A549 (cell line): ENCODE measurements around the gene RRAS. TPM values are rescaled to one million over a fixed set of nuclear protein-coding genes. Genes with fewer than 3 reads are reported as not detected.
"Not testable (repeated sequence)": the region's sequence is repeated elsewhere in the genome, so short reads cannot be mapped to it uniquely, and the experiment has no call there.

ENCODE experiments used
- ATAC-seq, 2 experiments: fragments of 200-7000 bp in 1 of 2; fragments of >200 bp in 1 of 2; cut with Nextera tagmentation in 1 of 2; cut with Tn5 transposase in 1 of 2; 3 replicates each; pipeline versions ENCODE4 v1.8.0 to v1.9.1; 2018 to 2020; ENCODE audit warnings: mild to moderate bottlenecking in 1 of 2, moderate library complexity in 1 of 2
- CTCF ChIA-PET: fragments of 300-600 bp; sonication (Branson Sonifier 250); formaldehyde crosslinking; extraction: SDS; loops from one replicate; lab custom pipeline; 2021; ENCODE audit warnings: antibody characterized with exemption, inconsistent platforms; lab: Yijun Ruan, JAX
- POLR2A ChIA-PET: fragments of 350-600 bp; formaldehyde crosslinking; extraction: SDS; loops from one replicate; lab custom pipeline; 2021; ENCODE audit warnings: antibody characterized with exemption, inconsistent platforms; lab: Yijun Ruan, JAX
- DNase-seq, 2 experiments: peaks; one replicate each; pipeline versions ENCODE4 v3.0.0 to v3.0.0-alpha.2; 2011 to 2016; ENCODE audit warnings: low read depth in 1 of 2, low spot score in 1 of 2
- FAIRE-seq: peaks from 2 replicates; lab custom pipeline; 2011; peaks lifted over from hg19 to GRCh38; lab: Jason Lieb, UNC
- H3K27ac ChIP-seq, 2 experiments: fragments of >200 bp; sonication (Bioruptor Twin); formaldehyde crosslinking; 3 replicates each; pipeline ENCODE4 v1.5.1; 2016 to 2017
- H3K4me1 ChIP-seq: fragments of >200 bp; sonication (Bioruptor Twin); formaldehyde crosslinking; 3 replicates; pipeline ENCODE4 v1.6.1; 2016
- H3K4me2 ChIP-seq: fragments of >200 bp; sonication (Bioruptor Twin); formaldehyde crosslinking; 3 replicates; pipeline ENCODE4 v1.6.1; 2016
- H3K4me3 ChIP-seq: fragments of >200 bp; sonication (Bioruptor Twin); formaldehyde crosslinking; 3 replicates; pipeline ENCODE4 v1.5.1; 2016
- H3K9me3 ChIP-seq: fragments of >200 bp; sonication (Bioruptor Twin); formaldehyde crosslinking; 3 replicates; pipeline ENCODE4 v1.6.1; 2016
- CEBPB ChIP-seq, 2 experiments: fragments of >200 bp in 1 of 2; sonication (Bioruptor Twin) in 1 of 2; formaldehyde crosslinking in 1 of 2; IDR thresholded peaks; 2 replicates each; pipeline ENCODE4 v1.6.1; 2012 to 2016
- EHF ChIP-seq: fragments of 250-450 bp; sonication (Bioruptor Pico); IDR thresholded peaks from 2 replicates; pipeline ENCODE4 v1.5.0; 2020; ENCODE audit warnings: mild to moderate bottlenecking
- ESRRA ChIP-seq: fragments of 150-350 bp; IDR thresholded peaks from 2 replicates; pipeline ENCODE4 v1.6.1; 2014; ENCODE audit warnings: mild to moderate bottlenecking, low read length, borderline replicate concordance
- JUN ChIP-seq, 2 experiments: fragments of >200 bp; sonication (Bioruptor Twin); formaldehyde crosslinking; IDR thresholded peaks; 2 replicates in 1 of 2; 3 replicates in 1 of 2; pipeline ENCODE4 v1.6.1; 2016 to 2017
- JUNB ChIP-seq: fragments of >200 bp; sonication (Bioruptor Twin); formaldehyde crosslinking; IDR thresholded peaks from 2 replicates; pipeline ENCODE4 v1.6.1; 2016
- NR3C1 ChIP-seq: fragments of >200 bp; sonication (Bioruptor Twin); formaldehyde crosslinking; IDR thresholded peaks from 3 replicates; pipeline ENCODE4 v1.6.1; 2017
- PHF8 ChIP-seq: fragments of 200-600 bp; sonication (generic); IDR thresholded peaks from 2 replicates; pipeline ENCODE4 v1.6.1; 2016; ENCODE audit warnings: low read depth, mild to moderate bottlenecking, antibody characterized with exemption, moderate library complexity, borderline replicate concordance
- POLR2AphosphoS2 ChIP-seq: conservative IDR thresholded peaks from 2 replicates; pipeline ENCODE4 v1.6.1; 2012; ENCODE audit warnings: low read length, improper control_type of control experiment, inconsistent platforms
- RAD21 ChIP-seq, 2 experiments: fragments of >200 bp in 1 of 2; sonication (Bioruptor Twin) in 1 of 2; formaldehyde crosslinking in 1 of 2; IDR thresholded peaks in 1 of 2; conservative IDR thresholded peaks in 1 of 2; 2 replicates in 1 of 2; 3 replicates in 1 of 2; pipeline ENCODE4 v1.6.1; 2012 to 2018; ENCODE audit warnings: inconsistent platforms in 1 of 2
- RARB ChIP-seq: fragments of 250-450 bp; sonication (Bioruptor Pico); IDR thresholded peaks from 2 replicates; pipeline ENCODE4 v1.8.0; 2021; ENCODE audit warnings: mild to moderate bottlenecking, moderate library complexity
- RFX5 ChIP-seq: fragments of 450-650 bp; IDR thresholded peaks from 2 replicates; pipeline ENCODE4 v1.7.1; 2014; ENCODE audit warnings: antibody characterized with exemption, mild to moderate bottlenecking, moderate library complexity
- TFCP2L1 ChIP-seq: fragments of 250-450 bp; sonication (Bioruptor Pico); IDR thresholded peaks from 2 replicates; pipeline ENCODE4 v1.5.0; 2021; ENCODE audit warnings: mild to moderate bottlenecking
- TP53 ChIP-seq: fragments of 250-450 bp; sonication (Bioruptor Pico); IDR thresholded peaks from 2 replicates; pipeline ENCODE4 v1.5.0; 2021; ENCODE audit warnings: mild to moderate bottlenecking, moderate library complexity
- ZSCAN20 ChIP-seq: fragments of 250-450 bp; sonication (Bioruptor Pico); IDR thresholded peaks from 2 replicates; pipeline ENCODE4 v1.8.0; 2022; ENCODE audit warnings: mild to moderate bottlenecking, moderate library complexity
- WGBS: methylation state at CpG from one replicate; pipeline ENCODE4 v1.1.6; 2017; ENCODE audit errors: missing lambda C conversion rate; 5-methylcytosine and 5-hydroxymethylcytosine counted together
- polyA plus RNA-seq, 4 experiments: library from polyadenylated mRNA; depleted of rRNA in 3 of 4; stranded (reverse); fragments of >200 nt; fragmentation: RNase III in 1 of 4; extraction: RNeasy Plus Mini Kit Qiagen cat#74134 plus additional on column Dnase treatment in 1 of 4; gene quantifications; 2 replicates in 3 of 4; 3 replicates in 1 of 4; pipeline ENCODE4 v1.2.3, GENCODE V29; 2011 to 2017
- TF ChIP-seq, protein P1 (sequence below): fragments of >200 bp; sonication (Bioruptor Twin); formaldehyde crosslinking; IDR thresholded peaks from 2 replicates; pipeline ENCODE4 v1.6.1; 2016
- TF ChIP-seq, protein P2 (sequence below): fragments of 200-600 bp; sonication (generic); IDR thresholded peaks from 2 replicates; pipeline ENCODE4 v1.6.1; 2016; ENCODE audit warnings: antibody characterized with exemption, mild to moderate bottlenecking, moderate library complexity
- TF ChIP-seq, protein P3 (sequence below): fragments of 150-350 bp; IDR thresholded peaks from 2 replicates; pipeline ENCODE4 v1.6.1; 2014; ENCODE audit warnings: low read depth, mild to moderate bottlenecking, low read length

RRAS gene
- polyA plus RNA-seq, 2 of the 4 experiments (the other 2 are of a cell fraction) = 47.6 to 49.2 TPM

DNA sequence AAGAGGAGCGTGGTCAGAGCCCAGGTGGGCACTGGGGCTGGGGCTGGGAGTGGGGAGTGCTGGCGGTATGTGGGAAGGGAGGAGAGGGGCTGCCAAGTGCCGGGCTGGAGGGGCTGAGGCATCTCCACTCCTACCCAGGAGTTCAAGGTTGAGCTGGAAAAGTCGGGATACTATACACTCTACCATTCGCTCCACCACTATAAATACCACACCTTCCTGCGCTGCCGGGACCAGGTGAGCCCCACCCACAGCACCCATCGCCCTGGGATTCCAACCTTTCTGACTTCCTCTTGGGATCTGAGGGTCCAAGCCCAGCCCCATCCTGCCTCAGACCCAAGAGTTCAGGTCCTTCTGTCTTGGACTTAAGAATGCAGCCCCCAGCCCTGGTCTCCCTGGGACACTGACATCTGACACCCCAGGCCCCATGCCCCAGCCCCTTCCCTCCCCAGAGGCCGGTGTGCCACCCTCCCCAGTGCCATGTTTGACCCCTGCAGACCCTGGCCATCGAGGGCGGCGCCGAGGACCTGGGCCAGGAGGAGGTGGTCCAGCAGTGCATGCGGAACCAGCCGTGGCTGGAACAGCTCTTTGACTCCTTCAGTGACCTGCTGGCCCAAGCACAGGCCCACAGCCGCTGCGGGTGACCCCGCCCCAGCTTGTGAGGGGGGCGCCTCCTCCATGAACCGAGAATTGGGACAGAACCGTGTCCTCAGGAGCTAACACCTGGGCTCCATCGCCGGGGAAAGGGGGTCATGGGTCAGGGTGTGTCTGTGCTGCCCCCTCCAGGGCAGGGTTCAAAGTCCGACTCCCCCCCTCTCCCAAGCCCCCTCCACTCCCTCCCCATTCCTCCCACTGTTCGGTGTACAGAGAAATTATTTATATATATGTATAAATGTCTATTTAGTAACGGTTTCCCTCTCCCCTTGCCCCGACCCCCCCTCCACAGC is 14.7 kb downstream of the RRAS start:
- H3K4me2 ChIP-seq = no peak overlapping the region
- DNase-seq = no peak
- WGBS = 80% methylated on average over 21 of the region's 27 CpGs
- no peak overlapping the region for H3K4me3 ChIP-seq
- ChIA-PET POLR2A (no interaction called here), CTCF (interaction anchor here (0.6 to 2.5 kb wide), 6 partner anchors 9 to 47 kb away, joined by 3 to 11 read pairs (median 4); partner anchors contain the start of gene RRAS)
- H3K4me1 ChIP-seq = no peaks in the 10 kb centered on the region
- TF ChIP-seq RFX5 (no peak), TP53 (CRISPR knock-in tag) (no peak), EHF (CRISPR knock-in tag) (no peak), POLR2AphosphoS2 (no peak), JUN (IDR thresholded peaks at IDR 0.05) (no peak), TFCP2L1 (CRISPR knock-in tag) (no peak), ZSCAN20 (no peak), RAD21 (conservative IDR thresholded peaks at IDR 0.05 in 1 of 2, IDR thresholded peaks at IDR 0.05 in 1 of 2) (no peak), PHF8 (no peak), ESRRA (no peak), NR3C1 (no peak), CEBPB (IDR thresholded peaks at IDR 0.05) (no peak)
- TF ChIP-seq, protein P1, sequence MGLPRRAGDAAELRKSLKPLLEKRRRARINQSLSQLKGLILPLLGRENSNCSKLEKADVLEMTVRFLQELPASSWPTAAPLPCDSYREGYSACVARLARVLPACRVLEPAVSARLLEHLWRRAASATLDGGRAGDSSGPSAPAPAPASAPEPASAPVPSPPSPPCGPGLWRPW = no peak
- TF ChIP-seq, protein P2, sequence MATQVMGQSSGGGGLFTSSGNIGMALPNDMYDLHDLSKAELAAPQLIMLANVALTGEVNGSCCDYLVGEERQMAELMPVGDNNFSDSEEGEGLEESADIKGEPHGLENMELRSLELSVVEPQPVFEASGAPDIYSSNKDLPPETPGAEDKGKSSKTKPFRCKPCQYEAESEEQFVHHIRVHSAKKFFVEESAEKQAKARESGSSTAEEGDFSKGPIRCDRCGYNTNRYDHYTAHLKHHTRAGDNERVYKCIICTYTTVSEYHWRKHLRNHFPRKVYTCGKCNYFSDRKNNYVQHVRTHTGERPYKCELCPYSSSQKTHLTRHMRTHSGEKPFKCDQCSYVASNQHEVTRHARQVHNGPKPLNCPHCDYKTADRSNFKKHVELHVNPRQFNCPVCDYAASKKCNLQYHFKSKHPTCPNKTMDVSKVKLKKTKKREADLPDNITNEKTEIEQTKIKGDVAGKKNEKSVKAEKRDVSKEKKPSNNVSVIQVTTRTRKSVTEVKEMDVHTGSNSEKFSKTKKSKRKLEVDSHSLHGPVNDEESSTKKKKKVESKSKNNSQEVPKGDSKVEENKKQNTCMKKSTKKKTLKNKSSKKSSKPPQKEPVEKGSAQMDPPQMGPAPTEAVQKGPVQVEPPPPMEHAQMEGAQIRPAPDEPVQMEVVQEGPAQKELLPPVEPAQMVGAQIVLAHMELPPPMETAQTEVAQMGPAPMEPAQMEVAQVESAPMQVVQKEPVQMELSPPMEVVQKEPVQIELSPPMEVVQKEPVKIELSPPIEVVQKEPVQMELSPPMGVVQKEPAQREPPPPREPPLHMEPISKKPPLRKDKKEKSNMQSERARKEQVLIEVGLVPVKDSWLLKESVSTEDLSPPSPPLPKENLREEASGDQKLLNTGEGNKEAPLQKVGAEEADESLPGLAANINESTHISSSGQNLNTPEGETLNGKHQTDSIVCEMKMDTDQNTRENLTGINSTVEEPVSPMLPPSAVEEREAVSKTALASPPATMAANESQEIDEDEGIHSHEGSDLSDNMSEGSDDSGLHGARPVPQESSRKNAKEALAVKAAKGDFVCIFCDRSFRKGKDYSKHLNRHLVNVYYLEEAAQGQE = no peak
- peak; percentile 28 to 43; a peak in 5 of 6 replicates for ATAC-seq
- no peaks in the 10 kb centered on the region for H3K9me3 ChIP-seq
- H3K27ac ChIP-seq = no peak overlapping the region
- no peak for FAIRE-seq

DNA sequence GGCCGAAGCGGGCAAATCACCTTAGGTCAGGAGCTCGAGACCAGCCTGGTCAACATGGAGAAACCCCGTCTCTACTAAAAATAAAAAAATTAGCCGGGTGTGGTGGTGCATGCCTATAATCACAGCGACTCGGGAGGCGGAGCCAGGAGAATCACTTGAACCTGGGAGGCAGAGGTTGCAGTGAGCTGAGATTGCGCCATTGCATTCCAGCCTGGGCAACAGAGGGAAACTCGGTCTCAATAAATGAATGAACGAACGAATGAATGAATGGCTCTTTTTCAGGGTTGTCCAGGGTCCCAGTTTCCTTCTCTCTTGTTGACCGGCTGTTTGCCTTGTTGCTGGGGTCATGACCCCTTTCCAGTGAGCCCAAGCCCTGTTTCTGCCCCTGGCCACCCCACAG is 22.1 kb downstream of the RRAS start:
- TF ChIP-seq JUN (IDR thresholded peaks at IDR 0.05) = 0 out of 5 replicates have a peak, but pooled peaks of 1 of the 2 experiments have one; percentile 7
- H3K27ac ChIP-seq, POLR2A ChIA-PET, H3K4me2 ChIP-seq, DNase-seq, H3K4me3 ChIP-seq, ATAC-seq, H3K9me3 ChIP-seq, FAIRE-seq: not testable (repeated sequence)
- CTCF ChIA-PET = interaction anchor here (1.1 to 3.9 kb wide), 8 partner anchors 8 to 54 kb away, joined by 3 to 15 read pairs (median 5); partner anchors contain the start of gene RRAS
- peaks cover 23% of the 10 kb centered on the region for H3K4me1 ChIP-seq
- WGBS = 77% methylated on average over 13 of the region's 13 CpGs

DNA sequence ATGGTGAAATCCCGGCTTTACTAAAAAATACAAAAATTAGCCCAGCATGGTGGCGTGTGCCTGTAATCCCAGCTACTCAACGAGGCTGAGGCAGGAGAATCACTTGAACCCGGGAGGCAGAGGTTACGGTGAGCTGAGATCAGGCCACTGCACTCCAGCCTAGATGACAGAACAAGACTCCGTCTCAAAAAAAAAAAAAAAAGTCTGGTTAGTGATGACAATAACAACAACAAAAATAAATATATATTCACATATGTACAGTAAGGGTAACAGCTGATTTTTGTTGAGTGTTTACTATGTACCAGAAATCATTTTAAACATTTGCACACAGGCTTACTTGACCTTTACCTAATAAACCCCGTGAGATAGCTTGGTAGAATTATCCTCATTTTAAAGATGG is 23.0 kb downstream of the RRAS start:
- Histone ChIP-seq H3K27ac (no peak overlapping the region), H3K4me3 (no peak overlapping the region), H3K4me1 (peaks cover 32% of the 10 kb centered on the region), H3K9me3 (no peaks in the 10 kb centered on the region), H3K4me2 (no peak overlapping the region)
- DNase-seq = no peak
- TF ChIP-seq PHF8 (no peak), TFCP2L1 (CRISPR knock-in tag) (no peak), JUNB (no peak), JUN (IDR thresholded peaks at IDR 0.05) (no peak), NR3C1 (no peak), RARB (CRISPR knock-in tag) (no peak), ZSCAN20 (no peak)
- TF ChIP-seq, protein P3, sequence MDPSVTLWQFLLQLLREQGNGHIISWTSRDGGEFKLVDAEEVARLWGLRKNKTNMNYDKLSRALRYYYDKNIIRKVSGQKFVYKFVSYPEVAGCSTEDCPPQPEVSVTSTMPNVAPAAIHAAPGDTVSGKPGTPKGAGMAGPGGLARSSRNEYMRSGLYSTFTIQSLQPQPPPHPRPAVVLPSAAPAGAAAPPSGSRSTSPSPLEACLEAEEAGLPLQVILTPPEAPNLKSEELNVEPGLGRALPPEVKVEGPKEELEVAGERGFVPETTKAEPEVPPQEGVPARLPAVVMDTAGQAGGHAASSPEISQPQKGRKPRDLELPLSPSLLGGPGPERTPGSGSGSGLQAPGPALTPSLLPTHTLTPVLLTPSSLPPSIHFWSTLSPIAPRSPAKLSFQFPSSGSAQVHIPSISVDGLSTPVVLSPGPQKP = no peak
- POLR2A ChIA-PET = no interaction called here
- no peak for ATAC-seq
- WGBS = 90% methylated on average over 7 of the region's 7 CpGs
- FAIRE-seq = no peak
- CTCF ChIA-PET = interaction anchor here (0.7 to 3.9 kb wide), 10 partner anchors 9 to 55 kb away, joined by 3 to 15 read pairs (median 4); partner anchors contain the start of gene RRAS
